DOHH2 (cell line): ENCODE results near the gene SLF2.

Experiments
- CTCF ChIP-seq: fragments of 200-600 bp; sonication (generic); IDR thresholded peaks from one replicate; pipeline ENCODE4 v1.5.1; 2014; ENCODE audit warnings: antibody characterized with exemption, mild to moderate bottlenecking, low read depth, low read length; ENCODE audit not compliant: poor library complexity, severe bottlenecking
- EZH2phosphoT487 ChIP-seq: fragments of 200-600 bp; sonication (generic); IDR thresholded peaks from 2 replicates; pipeline ENCODE4 v1.6.1; 2017; ENCODE audit warnings: borderline replicate concordance, mild to moderate bottlenecking, antibody characterized with exemption, low read length, moderate library complexity, mixed read lengths

DNA sequence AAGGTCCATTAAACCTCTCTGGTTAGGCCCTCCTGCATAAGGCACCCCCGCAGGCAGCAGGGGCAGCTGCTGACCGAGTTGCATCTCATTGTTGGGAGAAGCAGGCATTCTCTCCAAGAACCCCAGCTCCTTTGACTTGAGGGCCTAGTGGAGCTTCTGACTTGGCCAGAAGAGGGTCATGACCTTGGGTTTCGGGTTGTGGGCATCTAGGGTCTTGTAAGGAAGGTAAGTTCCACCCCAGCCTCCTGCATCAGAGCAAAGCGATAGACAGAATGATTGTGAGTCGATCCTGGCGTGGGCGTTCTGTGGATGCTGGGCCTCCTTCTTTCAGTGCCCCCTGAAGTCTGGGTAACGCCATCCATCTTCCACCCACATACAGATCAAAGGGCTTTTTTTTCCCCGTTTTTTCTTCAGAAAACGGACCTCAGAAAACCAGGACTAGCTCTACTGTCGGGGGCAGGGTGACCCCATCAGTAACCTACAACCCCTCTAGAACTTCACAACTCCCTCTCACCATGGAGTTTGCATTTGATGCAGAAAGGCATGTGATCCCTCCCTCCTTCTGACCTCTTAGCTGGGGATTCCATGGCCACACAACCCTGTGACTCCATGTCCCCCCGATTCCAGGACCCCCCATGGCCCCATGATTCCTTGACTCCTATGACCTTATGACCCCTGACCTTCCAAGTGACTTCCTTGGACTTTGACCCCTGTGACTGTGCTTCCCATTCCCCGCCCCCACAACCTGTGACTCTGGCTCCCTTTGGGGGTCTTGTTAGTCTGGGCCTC lies 59.5 kb downstream of the SLF2 start:
- TF ChIP-seq CTCF (no peak), EZH2phosphoT487 (no peak)
